ENCODE data around the gene ATP6V0A4. TPM values are rescaled to one million over a fixed set of nuclear protein-coding genes. Genes with fewer than 3 reads are reported as not detected.

Gene ATP6V0A4
- total and polyA plus RNA-seq, 7 donors = not detected

DNA sequence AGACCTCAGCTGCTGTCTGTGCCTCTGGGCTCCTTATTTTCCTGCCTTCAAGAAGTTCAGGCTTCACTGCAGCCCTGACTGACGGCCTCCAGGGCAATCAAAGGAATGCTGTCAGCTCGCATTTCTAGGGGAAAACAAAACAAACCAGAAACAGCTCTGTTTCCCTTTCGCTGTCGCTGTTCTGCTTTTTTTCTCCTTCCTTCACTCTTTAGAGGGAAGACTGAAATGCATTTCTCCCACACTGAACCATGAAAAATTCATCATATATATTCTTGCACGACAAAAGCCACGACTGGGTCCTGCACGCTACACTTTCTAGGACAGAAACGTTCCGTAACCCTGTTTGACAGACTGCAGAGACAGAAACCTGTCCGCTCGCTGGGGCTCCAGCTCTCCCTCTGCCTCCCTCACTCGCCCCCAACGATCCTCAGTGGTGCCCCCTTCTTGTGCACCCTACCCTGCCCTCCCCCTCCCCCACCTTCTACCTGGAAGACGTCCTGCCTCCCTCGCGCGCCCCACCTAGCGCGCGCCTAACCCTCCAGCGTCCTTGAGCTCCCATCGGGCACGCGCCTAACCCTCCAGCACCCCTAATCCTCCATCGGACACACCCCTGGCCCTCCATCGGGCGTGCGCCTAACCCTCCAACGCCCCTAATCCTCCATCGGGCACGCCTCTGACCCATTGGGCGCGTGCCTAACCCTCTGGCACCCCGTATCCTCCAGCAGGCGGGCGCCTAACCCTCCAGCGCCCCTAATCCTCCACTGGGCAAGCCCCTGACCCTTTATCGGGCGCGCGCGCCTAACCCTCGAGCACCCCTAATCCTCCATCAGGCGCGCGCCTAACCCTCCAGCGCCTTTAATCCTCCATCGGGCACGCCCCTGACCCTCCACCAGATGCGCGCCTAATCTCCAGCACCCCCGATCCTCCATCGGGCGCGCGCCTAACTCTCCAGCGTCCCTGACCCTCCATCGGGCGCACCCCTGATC is 134.0 kb downstream of the ATP6V0A4 start:
- Histone ChIP-seq H3K27ac (no peak overlapping the region), H3K4me3 (peak overlapping the region in 3 of 4 donors; percentile 16 to 36 (median 34)), H3K9me3 (no peaks in the 10 kb centered on the region), H3K36me3 (no peaks in the 10 kb centered on the region), H3K27me3 (peaks cover 0 to 15% (median 10%) of the 10 kb centered on the region in 3 donors), H3K4me1 (peaks cover 0 to 7% (median 2%) of the 10 kb centered on the region in 4 donors)
- no peak for DNase-seq
- intact Hi-C loops (cut with DNase I) = no loop called here
- TF ChIP-seq EP300 (IDR thresholded peaks at IDR 0.05) (no peak), POLR2A (IDR thresholded peaks at IDR 0.05) (no peak), POLR2AphosphoS5 (IDR thresholded peaks at IDR 0.05) (no peak)
- TF ChIP-seq, protein P1, sequence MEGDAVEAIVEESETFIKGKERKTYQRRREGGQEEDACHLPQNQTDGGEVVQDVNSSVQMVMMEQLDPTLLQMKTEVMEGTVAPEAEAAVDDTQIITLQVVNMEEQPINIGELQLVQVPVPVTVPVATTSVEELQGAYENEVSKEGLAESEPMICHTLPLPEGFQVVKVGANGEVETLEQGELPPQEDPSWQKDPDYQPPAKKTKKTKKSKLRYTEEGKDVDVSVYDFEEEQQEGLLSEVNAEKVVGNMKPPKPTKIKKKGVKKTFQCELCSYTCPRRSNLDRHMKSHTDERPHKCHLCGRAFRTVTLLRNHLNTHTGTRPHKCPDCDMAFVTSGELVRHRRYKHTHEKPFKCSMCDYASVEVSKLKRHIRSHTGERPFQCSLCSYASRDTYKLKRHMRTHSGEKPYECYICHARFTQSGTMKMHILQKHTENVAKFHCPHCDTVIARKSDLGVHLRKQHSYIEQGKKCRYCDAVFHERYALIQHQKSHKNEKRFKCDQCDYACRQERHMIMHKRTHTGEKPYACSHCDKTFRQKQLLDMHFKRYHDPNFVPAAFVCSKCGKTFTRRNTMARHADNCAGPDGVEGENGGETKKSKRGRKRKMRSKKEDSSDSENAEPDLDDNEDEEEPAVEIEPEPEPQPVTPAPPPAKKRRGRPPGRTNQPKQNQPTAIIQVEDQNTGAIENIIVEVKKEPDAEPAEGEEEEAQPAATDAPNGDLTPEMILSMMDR (IDR thresholded peaks at IDR 0.05) = no peak
- WGBS, 2 donors = 22 to 37% methylated on average over 59 of the region's 59 CpGs

DNA sequence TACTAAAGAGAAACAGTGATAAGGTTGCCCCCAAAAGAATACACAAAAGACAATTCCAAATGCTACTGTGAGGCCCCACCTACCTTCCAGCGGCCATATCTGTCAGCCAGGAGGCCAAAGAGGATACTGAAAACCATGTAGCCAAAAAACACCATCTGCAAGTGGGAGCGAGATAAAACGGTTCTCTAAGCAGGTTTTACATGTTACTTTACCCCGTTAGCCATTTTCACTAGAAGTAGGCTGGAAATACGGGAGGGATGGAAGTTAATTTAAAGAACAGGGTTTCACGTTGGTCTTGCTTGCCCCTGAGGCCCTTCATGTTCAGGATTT is 135.0 kb downstream of the ATP6V0A4 start:
- Histone ChIP-seq H3K36me3 (no peaks in the 10 kb centered on the region), H3K4me1 (peaks cover 0 to 7% (median 2%) of the 10 kb centered on the region in 4 donors), H3K27ac (no peak overlapping the region), H3K9me3 (no peaks in the 10 kb centered on the region), H3K4me3 (no peak overlapping the region), H3K27me3 (peaks cover 0 to 15% (median 10%) of the 10 kb centered on the region in 3 donors)
- 89 to 91% methylated on average over 6 of the region's 6 CpGs for WGBS, 2 donors
- no peak for TF ChIP-seq POLR2A (IDR thresholded peaks at IDR 0.05)
- TF ChIP-seq, protein P1 (IDR thresholded peaks at IDR 0.05) = no peak
- no peak for TF ChIP-seq POLR2AphosphoS5 (IDR thresholded peaks at IDR 0.05)
- no peak for TF ChIP-seq EP300 (IDR thresholded peaks at IDR 0.05)
- DNase-seq = no peak
- intact Hi-C loops (cut with DNase I) = no loop called here

- no peak for DNase-seq
- Histone ChIP-seq H3K36me3 (no peaks in the 10 kb centered on the region), H3K27me3 (peaks cover 0 to 15% (median 10%) of the 10 kb centered on the region in 3 donors), H3K4me3 (no peak overlapping the region), H3K27ac (no peak overlapping the region), H3K4me1 (peaks cover 0 to 7% (median 2%) of the 10 kb centered on the region in 4 donors), H3K9me3 (no peaks in the 10 kb centered on the region)
- intact Hi-C loops (cut with DNase I) = no loop called here
- WGBS, 2 donors = 87 to 91% methylated on average over 5 of the region's 5 CpGs
- TF ChIP-seq POLR2AphosphoS5 (IDR thresholded peaks at IDR 0.05) (no peak), POLR2A (IDR thresholded peaks at IDR 0.05) (no peak), EP300 (IDR thresholded peaks at IDR 0.05) (no peak)
- TF ChIP-seq, protein P1 (IDR thresholded peaks at IDR 0.05) = no peak
Measured at GRCh38 chr7:138662076-138662990, 135.7 kb downstream of the ATP6V0A4 start.

DNA sequence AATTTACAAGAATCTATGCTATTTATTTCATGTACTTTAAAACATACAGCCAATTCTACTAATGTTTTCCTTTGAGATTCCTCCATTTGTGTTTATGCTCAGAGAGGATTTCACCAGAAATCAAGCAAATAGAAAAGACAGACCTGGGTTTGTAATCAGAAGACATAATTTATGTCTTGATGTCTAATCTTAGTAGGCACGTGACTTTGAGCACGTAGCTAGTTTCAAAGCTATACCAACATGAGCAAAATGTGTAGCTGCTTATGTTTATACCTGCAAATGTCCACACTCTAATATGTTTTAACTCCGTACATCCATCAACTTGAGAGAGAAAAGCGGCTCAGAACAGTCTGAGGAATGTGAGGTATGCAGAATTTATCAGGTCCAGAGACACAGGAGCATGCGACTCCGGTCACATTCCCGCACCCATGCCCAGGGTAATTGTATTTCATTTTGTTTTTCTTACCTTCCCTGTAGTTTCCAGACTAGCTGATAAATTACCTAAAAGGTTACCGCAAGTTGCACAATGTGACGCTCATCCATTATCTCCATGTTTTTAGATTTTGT is 136.8 kb downstream of the ATP6V0A4 start:
- H3K9me3 ChIP-seq = no peaks in the 10 kb centered on the region
- peaks cover 0 to 15% (median 10%) of the 10 kb centered on the region in 3 donors for H3K27me3 ChIP-seq
- DNase-seq = no peak
- no peak overlapping the region for H3K27ac ChIP-seq
- no peaks in the 10 kb centered on the region for H3K36me3 ChIP-seq
- TF ChIP-seq, protein P1 (IDR thresholded peaks at IDR 0.05) = no peak
- TF ChIP-seq POLR2AphosphoS5 (IDR thresholded peaks at IDR 0.05) (no peak), POLR2A (IDR thresholded peaks at IDR 0.05) (no peak), EP300 (IDR thresholded peaks at IDR 0.05) (no peak)
- H3K4me3 ChIP-seq = no peak overlapping the region
- intact Hi-C loops (cut with DNase I) = no loop called here
- peaks cover 0 to 7% (median 2%) of the 10 kb centered on the region in 4 donors for H3K4me1 ChIP-seq
- WGBS, 2 donors = 81 to 84% methylated on average over 9 of the region's 9 CpGs
